Left kidney (tissue), 8 donors: ENCODE measurements around the gene ITPA. TPM values are rescaled to one million over a fixed set of nuclear protein-coding genes. Genes with fewer than 3 reads are reported as not detected.

Experiments
- DNase-seq: peaks from one replicate; pipeline ENCODE4 v3.0.0-alpha.2; 2013
- long read RNA-seq, 8 donors: transcript quantifications; one replicate each; lab custom pipeline, GENCODE V29; 2026
- polyA plus RNA-seq: library from polyadenylated mRNA; unstranded; fragments of 120-200 nt; gene quantifications from one replicate; pipeline ENCODE4 v1.2.1, GENCODE V29; 2013; ENCODE audit not compliant: insufficient read length

ITPA gene
- 53.1 TPM for polyA plus RNA-seq
- long read RNA-seq, donor 1, transcript ITPA-201 (8 exons, 1,185 nt), result major isoform, 29 of 101 reads
- long read RNA-seq, donor 1, partial matches to known transcripts, result 29 of 101 reads
- long read RNA-seq, donor 1, other reads (novel, unspliced or antisense), result 38 of 101 reads
- long read RNA-seq, donor 2, transcript ITPA-207 (2 exons, 670 nt), result minor isoform, 10 of 51 reads
- long read RNA-seq, donor 2, transcript ITPA-201 (8 exons, 1,185 nt), result major isoform, 24 of 51 reads
- long read RNA-seq, donor 2, partial matches to known transcripts, result 14 of 51 reads
- long read RNA-seq, donor 2, other reads (novel, unspliced or antisense), result 0 of 51 reads
- long read RNA-seq, donor 3, transcript ITPA-207 (2 exons, 670 nt), result minor isoform, 12 of 55 reads
- long read RNA-seq, donor 3, transcript ITPA-201 (8 exons, 1,185 nt), result major isoform, 30 of 55 reads
- long read RNA-seq, donor 3, partial matches to known transcripts, result 7 of 55 reads
- long read RNA-seq, donor 3, other reads (novel, unspliced or antisense), result 0 of 55 reads
- long read RNA-seq, donor 4, partial matches to known transcripts, result 0 of 5 reads
- long read RNA-seq, donor 4, other reads (novel, unspliced or antisense), result 0 of 5 reads
- long read RNA-seq, donor 5, transcript ITPA-207 (2 exons, 670 nt), result minor isoform, 9 of 70 reads
- long read RNA-seq, donor 5, transcript ITPA-201 (8 exons, 1,185 nt), result major isoform, 56 of 70 reads
- long read RNA-seq, donor 5, partial matches to known transcripts, result 0 of 70 reads
- long read RNA-seq, donor 5, other reads (novel, unspliced or antisense), result 0 of 70 reads
- long read RNA-seq, donor 6, transcript ITPA-201 (8 exons, 1,185 nt), result major isoform, 25 of 39 reads
- long read RNA-seq, donor 6, partial matches to known transcripts, result 6 of 39 reads
- long read RNA-seq, donor 6, other reads (novel, unspliced or antisense), result 0 of 39 reads
- long read RNA-seq, donor 7, transcript ITPA-201 (8 exons, 1,185 nt), result major isoform, 38 of 62 reads
- long read RNA-seq, donor 7, transcript ITPA-207 (2 exons, 670 nt), result minor isoform, 7 of 62 reads
- long read RNA-seq, donor 7, partial matches to known transcripts, result 13 of 62 reads
- long read RNA-seq, donor 7, other reads (novel, unspliced or antisense), result 0 of 62 reads
- long read RNA-seq, donor 8, transcript ITPA-201 (8 exons, 1,185 nt), result major isoform, 18 of 23 reads
- long read RNA-seq, donor 8, partial matches to known transcripts, result 0 of 23 reads
- long read RNA-seq, donor 8, other reads (novel, unspliced or antisense), result 0 of 23 reads

DNA sequence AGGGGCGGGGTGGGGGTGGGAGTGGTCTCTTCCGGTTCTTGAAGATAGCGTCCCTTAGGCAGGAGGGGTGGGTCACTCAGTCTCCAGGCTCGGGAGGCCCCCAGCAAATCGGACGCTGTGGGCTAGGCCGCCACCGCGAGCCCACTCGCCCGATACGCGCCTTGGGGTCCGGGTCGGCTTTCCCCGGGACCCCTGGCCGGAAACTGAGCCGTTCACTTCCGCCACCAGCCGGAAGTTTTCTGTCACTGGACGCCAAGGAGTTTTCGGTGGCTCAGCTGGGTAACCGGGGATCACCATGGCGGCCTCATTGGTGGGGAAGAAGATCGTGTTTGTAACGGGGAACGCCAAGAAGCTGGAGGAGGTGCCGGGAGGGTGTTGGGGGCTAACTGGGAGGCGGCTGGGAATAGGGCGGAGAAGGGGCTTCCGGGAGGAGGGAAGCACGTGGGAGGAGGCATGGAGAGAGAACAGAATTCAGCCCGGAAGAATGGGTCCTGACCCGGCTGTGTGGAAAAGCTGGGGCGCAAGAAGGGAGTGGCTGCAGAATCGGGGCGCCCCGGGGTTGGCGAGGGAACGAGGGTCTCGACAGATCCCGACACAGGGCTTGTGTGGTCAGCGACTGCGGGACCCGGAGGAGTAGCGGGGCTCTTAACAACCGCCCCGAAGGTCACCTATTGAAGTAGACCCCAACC is at the start of gene ITPA:
Gene ITPA (plus strand): TSS at position 242 of the 689 bp plus-strand sequence. CDS start 54 bp downstream, at position 296.
- peak; percentile 49 for DNase-seq

DNA sequence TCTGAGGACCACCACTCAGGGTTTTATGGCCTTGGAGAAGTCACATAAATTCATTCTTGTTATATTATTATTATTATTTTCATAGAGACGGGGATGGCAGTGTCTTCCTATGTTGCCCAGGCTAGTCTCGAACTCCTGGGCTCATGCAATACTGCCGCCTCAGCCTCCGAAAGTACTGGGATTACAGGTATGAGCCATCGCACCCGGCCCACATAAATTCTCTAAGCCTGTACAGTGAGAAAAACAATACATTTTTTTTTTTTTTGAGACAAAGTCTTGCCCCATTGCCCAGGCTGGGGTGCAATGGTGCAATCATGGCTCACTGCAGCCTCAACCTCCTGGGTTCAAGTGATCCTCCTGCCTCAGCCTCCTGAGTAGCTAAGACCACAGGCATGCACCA is 48.9 kb upstream of the ITPA start:
- DNase-seq, result no peak

DNA sequence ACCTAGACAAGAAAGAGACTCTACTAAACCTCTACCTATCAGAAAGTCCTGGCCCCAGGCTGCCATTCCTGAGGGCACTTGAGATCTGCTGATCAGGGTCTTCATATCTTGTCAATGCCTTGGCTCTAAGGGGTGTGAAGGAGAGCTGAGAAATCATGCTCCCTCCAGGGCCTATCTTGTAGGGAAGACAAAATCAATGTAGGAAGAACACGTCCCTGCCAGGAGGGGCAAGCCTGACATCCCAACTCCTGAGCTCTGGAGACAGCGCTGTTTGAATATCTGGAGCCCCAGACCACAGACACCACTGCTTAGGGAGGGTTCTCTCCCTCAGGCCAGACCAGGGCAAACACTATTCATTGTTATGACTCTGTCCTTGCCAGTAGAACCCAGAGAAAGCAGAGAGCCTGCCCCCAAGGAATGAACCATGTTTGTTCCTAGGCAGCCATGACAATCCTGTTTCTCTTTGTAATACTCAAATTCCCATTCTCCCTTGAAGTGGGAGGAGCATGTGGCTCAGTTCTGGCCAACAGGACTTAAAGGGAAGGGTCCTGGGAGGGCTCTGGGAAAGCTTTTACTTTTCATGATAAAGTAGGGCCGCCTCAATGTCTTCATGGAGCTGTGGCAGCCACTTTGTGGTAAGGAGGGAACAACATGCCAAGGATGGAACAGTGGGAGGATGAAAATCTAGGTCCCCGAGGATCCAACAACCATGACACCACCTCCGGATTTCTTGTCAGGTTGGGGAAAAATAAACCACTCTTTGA is 47.8 kb upstream of the ITPA start:
- DNase-seq, result no peak

DNA sequence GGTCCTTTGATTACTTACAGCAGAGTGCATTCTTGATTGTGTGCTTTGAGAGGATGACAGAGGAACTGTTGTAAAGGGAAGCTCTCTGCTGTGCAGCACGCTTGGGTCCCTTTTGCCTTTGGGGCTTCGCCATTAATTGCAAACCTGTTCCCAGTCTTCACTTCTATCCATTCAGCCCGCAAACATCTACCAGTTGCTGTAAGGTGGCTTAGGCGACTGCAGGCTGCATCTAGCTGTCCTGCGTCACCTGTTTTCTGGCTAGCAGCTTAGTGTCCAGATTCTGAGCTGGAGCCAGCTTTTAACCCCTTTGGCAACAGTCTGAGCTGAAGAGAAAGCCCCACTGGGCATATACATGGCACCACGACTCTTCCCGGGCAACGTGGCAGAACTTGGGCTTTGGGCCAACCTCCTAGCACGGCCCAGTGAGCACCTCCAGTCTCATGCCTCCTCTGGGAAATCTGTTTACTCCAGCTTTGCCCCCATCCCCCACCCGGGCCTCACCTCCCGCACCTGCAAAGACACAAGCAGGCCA is 47.2 kb upstream of the ITPA start:
- DNase-seq, result no peak

DNA sequence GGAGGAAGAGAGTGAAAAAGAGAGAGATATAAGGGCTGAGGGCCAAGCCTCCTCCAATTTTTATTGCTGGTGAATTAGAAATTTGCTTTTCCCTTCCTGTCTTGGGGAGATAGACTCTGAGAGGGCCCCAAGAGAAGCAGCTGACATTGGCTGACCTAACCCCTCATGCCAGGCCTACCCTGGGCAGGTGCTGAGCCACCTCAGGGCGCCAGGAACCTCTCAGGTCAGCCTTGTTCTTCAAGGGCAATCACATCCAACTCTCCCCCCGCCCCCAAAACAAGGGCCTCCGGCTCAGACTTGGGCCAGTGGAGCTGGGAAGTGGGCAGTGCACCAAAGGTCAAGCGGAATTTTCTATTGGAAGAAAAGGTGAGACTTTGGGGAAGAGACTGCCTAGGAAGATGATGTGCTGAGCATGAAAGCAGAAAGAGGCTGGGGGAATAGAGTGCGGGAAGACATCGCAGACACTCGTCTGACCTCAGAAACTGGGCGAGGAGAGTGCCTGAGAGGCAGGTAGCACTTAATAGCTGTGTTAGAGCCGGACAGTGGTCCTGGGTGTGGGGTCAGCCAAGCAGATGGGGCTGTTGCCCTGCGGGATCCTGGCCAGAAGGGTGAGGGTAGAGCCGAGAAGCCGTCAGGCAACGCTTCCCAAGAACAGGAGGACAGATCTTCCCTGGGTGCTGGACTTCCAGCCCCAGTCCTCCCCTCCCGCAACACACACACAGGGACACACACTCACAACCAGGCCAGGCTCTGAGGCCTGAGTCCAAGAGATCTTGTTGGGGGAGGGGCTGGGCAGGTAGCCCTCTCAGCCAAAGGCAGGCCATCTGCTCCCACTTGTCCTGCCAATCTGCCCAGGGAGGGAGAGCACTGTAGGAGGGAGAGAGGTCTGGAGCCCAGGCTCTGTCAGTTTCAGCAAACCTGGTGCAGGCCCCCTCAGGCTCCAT is 45.9 kb upstream of the ITPA start:
- DNase-seq, result no peak

DNA sequence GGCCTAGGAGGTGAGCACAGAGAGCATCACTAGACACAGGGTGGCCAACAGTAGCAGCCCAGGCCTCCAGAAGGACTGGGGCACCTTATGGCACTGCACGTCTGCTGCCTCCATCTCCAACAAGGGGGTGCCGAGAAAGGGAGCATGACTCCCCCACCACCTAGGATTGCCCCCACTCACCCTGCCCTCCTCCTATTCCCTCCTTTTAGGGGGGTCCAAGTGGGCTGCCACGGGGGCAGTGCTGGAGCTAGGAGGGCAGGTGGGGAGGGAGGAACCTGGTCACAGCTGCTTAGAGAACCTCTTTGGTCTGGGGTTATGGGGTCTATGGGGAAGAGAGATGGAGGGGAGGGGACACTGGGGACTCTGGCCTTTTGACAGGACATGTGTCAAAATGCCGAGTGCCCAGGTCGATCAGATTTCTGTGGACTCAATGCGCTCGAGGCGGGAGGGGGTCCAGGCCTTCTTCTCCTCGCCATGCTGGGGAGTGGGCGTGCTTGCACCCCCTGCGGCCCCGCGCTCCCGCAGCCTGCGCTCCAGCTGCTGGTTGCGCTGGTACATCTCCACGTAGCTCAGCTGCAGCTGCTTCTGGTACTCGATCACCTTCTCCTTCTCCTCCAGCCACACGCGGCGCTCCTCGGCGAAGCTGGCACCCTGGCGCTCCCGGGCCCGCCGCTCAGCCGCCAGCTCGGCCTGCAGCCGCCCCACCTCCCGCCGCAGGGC is 45.1 kb upstream of the ITPA start:
- no peak for DNase-seq

DNA sequence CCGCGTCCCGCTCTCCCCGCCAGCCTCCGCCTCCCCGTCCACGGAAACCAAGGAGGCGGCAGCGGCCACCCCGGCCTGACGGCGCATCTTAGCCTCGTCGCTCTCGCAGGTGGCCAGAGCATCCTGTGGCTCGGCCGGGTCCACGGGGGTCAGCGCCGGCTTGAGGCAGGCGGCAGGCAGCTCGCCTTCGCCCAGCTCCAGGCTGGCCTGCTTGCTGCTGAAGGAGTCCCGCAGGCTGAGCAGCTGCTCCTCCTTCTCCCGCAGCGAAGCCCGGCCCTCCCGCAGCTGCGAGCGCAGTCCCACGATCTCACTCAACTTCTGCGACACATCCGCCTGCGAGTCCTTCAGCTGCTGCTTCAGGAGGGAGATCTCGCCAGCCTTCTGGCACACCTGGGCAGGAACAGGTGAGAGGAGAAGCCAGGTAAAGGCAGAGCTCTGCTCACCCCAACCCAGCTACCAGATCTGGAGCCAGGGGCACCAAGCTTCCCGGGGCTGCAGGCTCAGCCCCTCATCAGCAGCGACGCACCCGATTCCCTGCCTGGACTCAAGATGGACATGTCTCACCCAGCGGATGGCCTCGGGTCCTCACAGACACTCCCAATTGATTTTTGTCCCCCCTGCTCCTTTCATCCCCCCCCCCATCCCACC is 44.4 kb upstream of the ITPA start:
- no peak for DNase-seq

DNA sequence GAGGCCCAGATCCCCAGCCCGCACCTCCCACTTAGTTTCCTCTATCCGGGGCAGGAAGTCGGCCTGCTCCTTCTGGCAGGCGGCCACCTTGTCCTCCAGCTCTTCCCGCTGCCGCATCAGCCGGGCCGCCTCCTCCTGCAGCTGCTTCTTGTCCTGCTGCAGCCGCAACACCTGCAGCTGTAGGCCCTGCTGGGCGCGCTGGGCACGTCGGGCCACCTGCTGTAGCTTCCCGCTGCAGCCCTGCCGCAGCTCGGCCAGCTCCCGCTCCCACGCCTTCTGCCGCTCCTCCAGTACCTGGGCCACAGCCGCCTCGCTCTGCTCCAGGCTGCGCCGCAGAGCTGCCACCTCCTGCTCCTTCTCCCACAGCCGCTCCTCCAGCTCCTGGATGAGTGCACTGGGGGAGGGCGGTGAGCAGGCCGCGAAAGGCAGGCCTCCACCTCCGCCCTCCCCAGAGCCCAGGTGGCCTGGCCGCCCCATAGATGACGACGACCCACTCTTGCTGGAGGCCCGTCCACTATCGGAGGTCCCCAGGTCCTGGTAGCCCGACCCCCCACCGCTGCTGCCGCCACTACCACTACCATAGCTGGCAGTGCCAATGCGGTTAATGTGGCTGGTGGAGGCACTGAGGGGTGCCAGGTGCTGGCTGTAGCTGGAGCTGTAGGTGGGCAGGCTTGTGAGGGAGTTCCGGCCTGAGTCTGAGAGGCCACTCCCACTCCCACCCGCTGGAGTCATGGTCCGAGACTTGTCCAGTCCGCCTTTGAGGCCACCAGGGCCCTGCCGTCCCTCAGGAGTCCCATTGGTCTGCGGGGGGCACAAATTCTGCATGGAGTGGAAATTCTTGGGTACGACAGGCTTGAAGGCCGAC is 43.6 kb upstream of the ITPA start:
- no peak for DNase-seq

DNA sequence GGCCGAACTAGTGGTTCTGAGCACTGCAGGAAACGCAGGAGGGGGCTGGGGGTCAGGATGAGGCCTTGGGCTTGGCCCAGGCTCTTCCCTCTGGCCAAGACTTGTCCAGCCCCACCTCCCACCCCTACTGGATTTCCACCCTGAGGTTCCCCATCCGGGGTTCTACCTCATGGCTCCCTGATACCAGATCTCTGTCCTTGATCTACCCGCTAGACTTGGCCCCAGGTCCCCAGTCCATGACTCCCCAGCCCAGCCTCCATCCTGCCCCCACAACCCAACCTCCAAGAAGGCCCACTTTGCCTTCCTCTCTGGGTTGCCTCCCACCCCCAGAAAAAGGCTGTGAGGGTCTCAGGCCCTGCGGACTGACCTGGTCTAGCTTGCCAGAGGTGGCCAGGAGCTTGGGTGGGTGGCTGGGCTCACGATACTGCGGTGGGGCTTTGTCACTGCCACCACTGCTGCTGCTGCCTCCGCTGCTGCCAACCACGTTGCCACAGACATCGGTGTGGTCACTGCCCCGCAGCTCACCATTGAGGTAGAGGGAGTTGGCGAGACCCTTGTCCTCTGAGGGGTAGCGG is 42.9 kb upstream of the ITPA start:
- no peak for DNase-seq

DNA sequence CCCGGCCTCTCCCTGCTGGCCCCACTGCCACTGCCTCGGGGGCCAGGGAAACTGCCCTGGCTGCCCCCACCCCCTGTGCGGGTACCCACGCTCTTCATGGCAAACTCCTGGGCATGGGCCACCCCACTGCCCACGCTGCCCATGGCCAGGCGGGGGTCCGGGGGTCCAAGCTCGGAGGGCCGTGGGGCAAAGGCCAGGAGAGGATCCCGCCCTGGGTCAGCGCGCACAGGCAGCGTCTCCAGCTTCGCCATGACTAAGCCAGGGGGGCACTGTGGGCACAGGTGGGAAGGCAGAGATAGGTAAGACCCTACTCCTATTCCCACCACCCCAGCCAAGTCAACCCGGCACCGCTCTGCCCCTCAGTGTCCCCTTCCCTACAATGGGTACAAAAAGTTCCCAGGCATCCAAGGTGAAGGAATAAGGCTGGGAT is 42.4 kb upstream of the ITPA start:
- DNase-seq, result no peak

DNA sequence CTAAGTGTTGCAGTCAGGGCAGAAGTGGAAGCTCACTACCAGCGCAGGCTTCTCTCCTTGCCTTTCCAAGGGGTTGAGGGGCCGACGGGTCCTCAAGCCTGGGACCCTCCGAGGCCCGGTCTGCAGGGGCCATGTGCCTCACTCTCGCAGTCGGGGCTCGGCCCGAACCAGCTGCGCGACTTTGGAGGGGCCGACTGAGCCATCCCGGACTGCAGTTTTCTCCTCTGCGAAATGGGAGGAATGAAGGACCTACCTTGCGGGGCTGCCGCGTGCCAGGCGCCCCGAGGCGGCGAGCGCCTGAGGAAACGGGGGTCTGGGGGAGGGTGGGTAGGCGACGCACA is 41.6 kb upstream of the ITPA start:
- no peak for DNase-seq

DNA sequence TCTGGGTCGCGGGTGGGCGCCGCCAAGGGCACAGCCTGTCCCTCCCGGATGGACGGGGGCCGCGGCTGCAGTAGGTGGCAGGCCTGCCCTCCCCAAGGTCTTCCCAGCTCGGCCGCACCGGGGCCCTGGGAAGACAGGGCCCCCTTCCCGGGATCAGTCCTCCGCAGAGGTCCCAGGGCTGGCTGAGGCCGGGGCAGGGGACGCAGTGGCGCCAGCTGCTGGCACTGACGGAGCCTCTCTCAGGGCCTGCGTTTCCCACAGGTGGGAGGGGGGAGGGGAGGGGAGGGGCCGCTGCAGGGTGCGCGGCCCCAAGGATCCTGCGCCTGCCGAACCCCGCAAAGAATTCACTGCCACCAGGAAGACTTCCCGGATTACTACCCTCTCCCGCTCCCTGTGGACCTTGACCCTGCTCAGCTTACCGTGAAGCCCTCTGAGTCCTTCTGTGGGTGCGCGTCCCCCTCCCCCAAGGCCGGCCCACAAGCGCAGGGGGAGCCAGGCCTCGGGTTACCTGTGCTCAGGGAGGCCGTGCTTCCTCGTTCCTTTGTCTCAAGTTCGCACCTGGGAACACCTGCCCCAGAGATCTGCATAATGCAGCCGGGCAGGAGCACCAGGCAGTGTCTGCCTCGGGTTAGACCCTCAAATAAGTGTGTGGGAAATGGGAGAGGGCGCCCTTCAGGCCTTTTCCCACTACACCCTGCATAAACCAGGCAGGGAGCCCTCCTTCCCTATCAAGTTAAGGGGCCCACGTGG is 41.0 kb upstream of the ITPA start:
- no peak for DNase-seq

DNA sequence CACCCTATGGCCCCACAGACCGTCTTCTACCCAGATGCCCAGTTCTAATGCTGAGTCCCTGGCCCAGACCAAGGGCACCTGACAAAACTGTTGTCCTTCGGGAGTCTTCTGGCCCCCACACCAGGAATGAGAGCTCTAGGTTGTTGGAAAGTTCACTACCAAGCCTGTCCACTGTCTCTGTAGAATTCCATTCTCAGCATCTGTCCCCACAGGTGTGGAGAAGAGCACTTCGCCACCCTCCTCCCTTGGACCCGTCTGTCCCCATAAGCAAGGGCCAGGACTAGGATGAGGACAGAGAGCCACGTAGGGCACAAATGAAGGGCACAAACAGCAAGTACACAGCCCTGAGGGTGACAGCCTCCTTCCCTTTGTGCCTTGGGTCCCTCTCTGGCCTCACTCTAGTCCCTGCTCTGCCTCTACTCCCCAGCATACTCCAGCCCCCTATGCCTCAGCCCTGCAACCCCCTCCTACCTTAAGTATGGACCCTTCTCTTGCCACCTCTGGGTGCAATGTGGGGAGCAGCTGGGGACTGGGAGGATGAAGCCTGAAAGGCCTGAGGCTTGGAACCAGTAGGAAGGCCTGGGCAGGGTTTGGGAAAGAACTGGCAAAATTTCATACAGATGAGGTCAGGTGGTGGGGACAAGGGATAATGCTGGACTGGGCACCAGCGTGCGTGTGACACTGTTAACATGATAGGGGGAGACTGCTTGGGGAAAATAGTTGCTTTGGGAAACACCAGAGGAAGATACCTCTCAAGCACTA is 40.3 kb upstream of the ITPA start:
- no peak for DNase-seq

DNA sequence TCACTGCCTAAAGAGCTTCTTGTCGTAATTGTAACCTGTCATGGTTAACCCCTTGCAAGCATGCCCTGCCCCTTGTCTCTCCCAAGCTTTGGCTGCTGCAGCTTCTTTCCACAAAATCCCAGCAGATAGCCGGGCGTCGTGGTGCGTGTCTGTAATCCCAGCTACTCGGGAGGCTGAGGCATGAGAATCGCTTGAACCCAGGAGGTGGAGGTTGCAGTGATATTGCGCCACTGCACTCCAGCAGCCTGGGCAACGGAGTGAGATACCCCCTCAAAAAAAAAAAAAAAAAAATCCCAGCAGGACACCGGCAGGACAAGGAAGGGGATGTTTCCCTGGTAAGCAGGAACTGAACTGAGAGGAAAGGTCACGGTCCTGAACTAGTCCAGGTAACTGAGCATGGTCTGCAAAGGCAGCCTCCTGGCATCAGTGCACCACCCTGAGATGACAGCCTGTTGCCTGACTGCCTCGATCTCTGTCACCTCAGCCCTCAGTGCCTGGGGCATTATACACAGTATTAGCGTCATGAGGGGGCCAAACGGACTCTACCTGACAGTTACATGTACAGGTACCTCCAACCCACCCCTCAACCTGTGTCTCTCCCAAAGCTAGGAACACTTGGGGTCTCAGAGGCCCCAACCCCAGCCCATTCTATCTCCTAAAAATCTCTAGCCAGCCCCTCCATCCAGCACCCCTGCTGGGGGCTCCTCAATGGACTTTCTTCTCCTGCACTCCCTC is 37.7 kb upstream of the ITPA start:
- DNase-seq, result no peak
